HG03103 (cell line): ENCODE results near the gene TMOD1.
"Not testable (repeated sequence)": the region's sequence is repeated elsewhere in the genome, so short reads cannot be mapped to it uniquely, and the experiment has no call there.

Experiments
- ATAC-seq: cut with Tn5 transposase; IDR thresholded peaks from one replicate; pipeline ENCODE4 v1.9.1; 2021; ENCODE audit warnings: low read depth; ENCODE audit not compliant: unreplicated experiment

The TMOD1 gene

GRCh38 chr9:97563458-97564135, 62.1 kb downstream of the TMOD1 start:
- no peak for ATAC-seq

GRCh38 chr9:97564291-97565175, 63.1 kb downstream of the TMOD1 start:
- no peak for ATAC-seq

GRCh38 chr9:97565262-97565661, 63.8 kb downstream of the TMOD1 start:
- ATAC-seq, result no peak

GRCh38 chr9:97567182-97567893, 65.9 kb downstream of the TMOD1 start:
- no peak for ATAC-seq

- ATAC-seq, result no peak
These were observed 66.4 kb downstream of the TMOD1 start for GRCh38 chr9:97567894-97568202.

GRCh38 chr9:97568461-97569275, 67.2 kb downstream of the TMOD1 start:
- ATAC-seq, result no peak

GRCh38 chr9:97570899-97571298, 69.4 kb downstream of the TMOD1 start:
- no peak for ATAC-seq

GRCh38 chr9:97571664-97572063, 70.2 kb downstream of the TMOD1 start:
- ATAC-seq, result no peak

GRCh38 chr9:97572196-97572891, 70.9 kb downstream of the TMOD1 start:
- ATAC-seq, result no peak

GRCh38 chr9:97572892-97573365, 71.5 kb downstream of the TMOD1 start:
- ATAC-seq, result no peak

- no peak for ATAC-seq
These were observed 72.1 kb downstream of the TMOD1 start for GRCh38 chr9:97573482-97574073.

GRCh38 chr9:97574101-97574571, 72.7 kb downstream of the TMOD1 start:
- not testable (repeated sequence) for ATAC-seq

GRCh38 chr9:97574921-97575672, 73.6 kb downstream of the TMOD1 start:
- not testable (repeated sequence) for ATAC-seq

GRCh38 chr9:97575673-97576200, 74.3 kb downstream of the TMOD1 start:
- ATAC-seq, result no peak

- no peak for ATAC-seq
These were observed 75.6 kb downstream of the TMOD1 start for GRCh38 chr9:97577051-97577450.

- no peak for ATAC-seq
These were observed 77.4 kb downstream of the TMOD1 start for GRCh38 chr9:97578846-97579245.

- ATAC-seq, result no peak
These were observed 78.4 kb downstream of the TMOD1 start for GRCh38 chr9:97579914-97580313.

GRCh38 chr9:97581590-97581989, 80.1 kb downstream of the TMOD1 start:
- not testable (repeated sequence) for ATAC-seq
